Skeletal muscle tissue (tissue), 4 donors: ENCODE results near the gene KRT75. TPM values are rescaled to one million over a fixed set of nuclear protein-coding genes. Genes with fewer than 3 reads are reported as not detected.

ENCODE experiments used
- H3K27ac ChIP-seq: one replicate; pipeline ENCODE4 v1.7.0; 2013; ENCODE audit warnings: mild to moderate bottlenecking, low read depth, low read length, inconsistent platforms
- H3K27me3 ChIP-seq, 3 donors: one replicate each; pipeline ENCODE4 v1.7.0; 2013; ENCODE audit warnings: low read length in 3 of 3; ENCODE audit not compliant: control insufficient read depth in 3 of 3, insufficient read depth in 3 of 3
- H3K36me3 ChIP-seq, 3 donors: one replicate each; pipeline ENCODE4 v1.7.0; 2013; ENCODE audit warnings: low read length in 3 of 3; ENCODE audit not compliant: control insufficient read depth in 3 of 3, insufficient read depth in 3 of 3
- H3K4me1 ChIP-seq, 3 donors: one replicate each; pipeline ENCODE4 v1.7.0; 2013; ENCODE audit warnings: low read length in 3 of 3, mild to moderate bottlenecking in 3 of 3; ENCODE audit not compliant: control insufficient read depth in 3 of 3, insufficient read depth in 3 of 3
- H3K4me3 ChIP-seq, 3 donors: one replicate each; pipeline ENCODE4 v1.7.0; 2013; ENCODE audit warnings: low read length in 3 of 3
- H3K9ac ChIP-seq, 3 donors: one replicate each; pipeline ENCODE4 v1.7.0; 2013; ENCODE audit warnings: low read length in 3 of 3, mild to moderate bottlenecking in 3 of 3, moderate library complexity in 2 of 3, low read depth in 1 of 3
- H3K9me3 ChIP-seq, 3 donors: one replicate each; pipeline ENCODE4 v1.7.0; 2013; ENCODE audit warnings: low read length in 3 of 3; ENCODE audit not compliant: control insufficient read depth in 3 of 3
- total RNA-seq: library from RNA; depleted of rRNA; stranded (reverse); fragments of >200 nt; gene quantifications from one replicate; pipeline ENCODE4 v1.2.3, GENCODE V29; 2014
- donor health status: Osteomylitis.

Gene KRT75
- total RNA-seq, 1 donor from 2014 or later: not detected

DNA sequence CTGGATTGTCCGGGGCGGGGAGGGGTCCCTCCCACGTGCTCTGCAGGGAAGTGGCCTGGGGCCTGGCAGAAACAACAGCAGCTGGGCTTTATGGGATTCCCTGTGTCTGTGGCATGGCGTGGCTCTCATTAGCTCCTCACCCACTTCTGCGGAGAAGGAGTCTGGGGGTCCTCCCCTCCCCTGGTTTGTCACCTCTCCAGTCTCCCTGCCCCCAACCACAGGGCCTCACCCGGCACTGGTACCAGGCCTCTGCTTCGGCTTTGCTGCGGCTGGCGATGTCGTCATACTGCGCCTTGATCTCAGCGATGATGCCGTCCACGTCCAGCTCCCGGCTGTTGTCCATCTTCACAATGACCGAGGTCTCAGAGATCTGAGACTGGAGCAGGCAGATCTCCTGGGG lies 34.4 kb downstream of the KRT75 start:
- Histone ChIP-seq H3K27me3 (peaks cover 0 to 46% (median 27%) of the 10 kb centered on the region in 3 donors), H3K4me1 (no peaks in the 10 kb centered on the region), H3K9me3 (no peaks in the 10 kb centered on the region), H3K36me3 (no peaks in the 10 kb centered on the region), H3K4me3 (no peak overlapping the region), H3K9ac (no peak overlapping the region), H3K27ac (no peak overlapping the region)

DNA sequence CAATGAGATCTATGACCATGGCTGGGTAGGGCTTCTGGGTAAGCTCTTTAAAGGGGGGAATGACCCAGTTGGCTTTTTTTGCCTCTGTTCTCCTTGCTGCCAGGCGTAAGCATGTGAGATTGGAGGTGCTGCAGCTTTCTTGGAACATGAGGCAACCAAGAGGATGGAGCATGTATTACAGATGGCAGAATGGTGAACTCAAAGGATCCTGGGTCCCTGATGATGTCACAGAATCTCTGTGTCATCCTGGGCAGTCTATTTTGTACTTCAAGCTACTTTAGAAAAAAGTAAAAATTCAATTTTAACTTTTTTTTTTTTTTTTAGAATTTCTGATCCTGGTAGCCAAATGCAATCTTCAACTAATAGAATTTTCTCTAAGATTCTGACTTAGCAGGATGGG lies 36.0 kb downstream of the KRT75 start:
- H3K27me3 ChIP-seq: peaks cover 0 to 46% (median 27%) of the 10 kb centered on the region in 3 donors
- no peaks in the 10 kb centered on the region for H3K36me3 ChIP-seq
- H3K9me3 ChIP-seq: no peaks in the 10 kb centered on the region
- H3K4me3 ChIP-seq: no peak overlapping the region
- no peak overlapping the region for H3K27ac ChIP-seq
- no peak overlapping the region for H3K9ac ChIP-seq
- no peaks in the 10 kb centered on the region for H3K4me1 ChIP-seq

DNA sequence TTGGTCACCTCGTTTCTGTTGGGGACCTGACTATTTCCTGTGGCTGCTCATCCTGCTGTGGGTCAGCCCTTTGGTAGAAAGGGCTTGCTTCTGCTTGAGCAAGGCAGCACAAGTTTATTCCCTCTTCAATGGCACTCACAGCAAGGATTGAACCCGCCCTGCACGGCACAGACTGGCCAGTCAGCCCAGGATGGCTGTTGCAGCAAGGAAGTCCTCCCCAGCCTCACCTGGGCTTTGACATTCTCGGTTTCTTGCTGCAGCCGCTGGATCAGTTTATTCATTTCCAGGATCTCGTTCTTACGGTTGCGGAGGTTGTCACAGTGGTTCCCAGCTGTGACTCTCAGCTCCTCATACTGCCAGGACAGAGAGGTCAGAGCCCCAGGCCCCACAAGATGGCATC lies 37.5 kb downstream of the KRT75 start:
- Histone ChIP-seq H3K4me1 (peaks cover 0 to 1% (median 0%) of the 10 kb centered on the region in 3 donors), H3K4me3 (no peak overlapping the region), H3K9me3 (no peaks in the 10 kb centered on the region), H3K27ac (no peak overlapping the region), H3K27me3 (peaks cover 0 to 41% (median 27%) of the 10 kb centered on the region in 3 donors), H3K36me3 (no peaks in the 10 kb centered on the region), H3K9ac (no peak overlapping the region)

DNA sequence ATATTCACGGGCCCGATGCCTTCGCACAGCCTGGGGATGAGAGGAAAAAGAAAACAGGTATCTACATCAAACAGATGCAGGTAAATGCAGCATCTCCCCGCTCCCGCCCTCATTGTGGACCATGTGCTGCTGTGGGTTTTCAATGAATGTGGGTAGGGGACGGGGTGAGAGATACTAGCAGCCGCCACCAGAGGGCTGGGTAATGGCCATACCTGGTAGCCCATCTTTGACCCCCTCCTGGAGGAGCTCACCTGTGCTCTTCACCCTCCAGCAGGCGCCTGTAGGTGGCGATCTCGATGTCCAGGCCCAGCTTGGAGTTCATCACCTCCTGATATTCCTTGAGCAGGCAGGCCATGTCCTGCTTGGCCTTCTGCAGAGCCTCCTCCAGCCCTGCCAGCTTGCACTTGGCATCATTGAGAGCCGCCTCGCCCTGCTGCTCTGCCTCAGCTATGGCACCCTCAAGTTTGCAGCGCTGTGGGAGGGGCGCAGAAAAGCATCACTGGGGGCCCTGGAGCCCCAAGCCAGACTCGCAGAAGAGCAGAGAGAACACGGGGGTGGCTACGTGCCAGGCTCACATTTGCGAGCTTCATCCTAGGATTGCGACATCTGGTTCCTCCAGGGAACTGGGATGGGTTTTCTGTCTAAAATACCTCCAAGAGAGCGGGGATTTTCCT lies 38.3 kb downstream of the KRT75 start:
- H3K4me3 ChIP-seq: no peak overlapping the region
- peaks cover 0 to 39% (median 27%) of the 10 kb centered on the region in 3 donors for H3K27me3 ChIP-seq
- peaks cover 0 to 2% (median 0%) of the 10 kb centered on the region in 3 donors for H3K4me1 ChIP-seq
- H3K27ac ChIP-seq: no peak overlapping the region
- no peaks in the 10 kb centered on the region for H3K9me3 ChIP-seq
- H3K36me3 ChIP-seq: no peaks in the 10 kb centered on the region
- H3K9ac ChIP-seq: no peak overlapping the region

DNA sequence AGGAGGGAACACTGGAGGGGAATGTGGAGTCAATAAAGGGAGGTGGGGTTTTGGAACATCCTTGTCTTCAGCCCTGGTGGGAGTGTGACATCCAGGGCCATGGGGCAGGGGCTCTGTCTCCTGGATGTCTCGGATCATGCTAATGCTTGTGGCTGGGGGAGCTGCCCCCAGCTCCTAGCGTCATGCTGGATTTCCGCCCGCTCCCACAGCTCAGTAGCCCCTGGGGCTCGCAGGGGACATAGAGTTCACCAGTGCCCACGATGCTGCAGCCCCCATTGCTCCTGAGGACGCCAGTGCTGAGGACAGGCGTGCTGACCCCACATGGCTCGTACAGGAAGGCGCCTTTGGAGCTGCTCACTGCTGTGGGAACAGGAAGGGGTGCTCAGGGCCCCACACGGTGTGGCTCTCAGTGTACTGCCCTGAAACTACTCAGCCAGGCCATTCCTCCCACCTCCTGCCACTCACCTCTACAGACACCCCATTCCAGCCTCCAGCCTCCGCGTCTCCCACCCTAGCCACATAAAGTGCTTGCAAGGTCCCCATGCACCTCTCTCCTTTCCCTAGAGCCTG lies 39.2 kb downstream of the KRT75 start:
- Histone ChIP-seq H3K4me1 (peaks cover 0 to 2% (median 0%) of the 10 kb centered on the region in 3 donors), H3K36me3 (no peaks in the 10 kb centered on the region), H3K4me3 (no peak overlapping the region), H3K9ac (no peak overlapping the region), H3K9me3 (no peaks in the 10 kb centered on the region), H3K27ac (no peak overlapping the region), H3K27me3 (peaks cover 0 to 38% (median 24%) of the 10 kb centered on the region in 3 donors)

DNA sequence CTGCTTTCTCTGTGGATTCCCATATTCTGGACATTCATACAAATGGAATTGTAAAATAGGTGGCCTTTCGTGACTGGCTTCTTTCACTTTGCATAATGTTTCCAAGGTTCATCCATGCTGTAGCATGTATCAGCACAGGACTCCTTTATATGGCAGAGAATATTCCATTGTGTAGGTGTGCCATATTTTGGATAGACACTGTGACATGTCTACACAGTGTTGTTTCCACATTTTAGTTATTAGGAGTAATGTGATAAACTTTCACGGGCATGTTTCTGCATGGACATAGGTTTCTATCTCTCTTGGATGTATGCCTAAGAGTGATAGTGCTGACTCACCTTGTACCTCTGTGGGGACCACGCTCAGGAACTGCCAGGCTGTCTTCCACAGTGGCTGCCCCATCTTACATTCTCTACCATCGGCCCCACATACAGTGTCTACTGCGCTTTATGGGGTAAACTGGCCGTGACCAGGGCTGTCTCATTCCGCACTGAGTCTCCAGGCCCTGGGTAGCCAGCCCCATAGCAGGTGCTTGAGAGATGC lies 41.6 kb downstream of the KRT75 start:
- H3K27me3 ChIP-seq: peaks cover 11 to 44% (median 29%) of the 10 kb centered on the region in 3 donors
- H3K9me3 ChIP-seq: no peaks in the 10 kb centered on the region
- H3K36me3 ChIP-seq: no peaks in the 10 kb centered on the region
- no peak overlapping the region for H3K27ac ChIP-seq
- no peak overlapping the region for H3K4me3 ChIP-seq
- peaks cover 0 to 2% (median 0%) of the 10 kb centered on the region in 3 donors for H3K4me1 ChIP-seq
- H3K9ac ChIP-seq: no peak overlapping the region

DNA sequence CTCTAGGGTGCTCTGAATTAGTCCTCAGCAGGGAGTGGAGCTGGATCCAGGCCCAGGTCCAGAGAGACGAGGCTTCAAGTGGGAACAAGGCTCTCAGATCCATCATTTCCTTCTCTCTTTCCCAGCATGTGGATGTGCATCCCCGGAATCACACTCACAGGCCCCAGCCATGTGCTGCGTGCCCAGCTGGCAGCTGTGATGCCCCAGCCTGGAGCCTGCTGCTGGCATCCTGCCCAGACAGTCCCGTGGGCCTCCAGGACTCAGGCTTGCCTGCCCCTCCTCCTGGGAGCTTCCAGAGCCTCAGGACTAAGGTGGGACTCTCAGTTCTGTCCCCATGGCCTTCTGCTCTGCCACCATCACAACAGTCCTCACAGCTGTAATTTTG lies 42.6 kb downstream of the KRT75 start:
- Histone ChIP-seq H3K4me3 (no peak overlapping the region), H3K27ac (no peak overlapping the region), H3K4me1 (peaks cover 0 to 2% (median 0%) of the 10 kb centered on the region in 3 donors), H3K27me3 (peaks cover 11 to 37% (median 26%) of the 10 kb centered on the region in 3 donors), H3K9ac (no peak overlapping the region), H3K9me3 (no peaks in the 10 kb centered on the region), H3K36me3 (no peaks in the 10 kb centered on the region)

DNA sequence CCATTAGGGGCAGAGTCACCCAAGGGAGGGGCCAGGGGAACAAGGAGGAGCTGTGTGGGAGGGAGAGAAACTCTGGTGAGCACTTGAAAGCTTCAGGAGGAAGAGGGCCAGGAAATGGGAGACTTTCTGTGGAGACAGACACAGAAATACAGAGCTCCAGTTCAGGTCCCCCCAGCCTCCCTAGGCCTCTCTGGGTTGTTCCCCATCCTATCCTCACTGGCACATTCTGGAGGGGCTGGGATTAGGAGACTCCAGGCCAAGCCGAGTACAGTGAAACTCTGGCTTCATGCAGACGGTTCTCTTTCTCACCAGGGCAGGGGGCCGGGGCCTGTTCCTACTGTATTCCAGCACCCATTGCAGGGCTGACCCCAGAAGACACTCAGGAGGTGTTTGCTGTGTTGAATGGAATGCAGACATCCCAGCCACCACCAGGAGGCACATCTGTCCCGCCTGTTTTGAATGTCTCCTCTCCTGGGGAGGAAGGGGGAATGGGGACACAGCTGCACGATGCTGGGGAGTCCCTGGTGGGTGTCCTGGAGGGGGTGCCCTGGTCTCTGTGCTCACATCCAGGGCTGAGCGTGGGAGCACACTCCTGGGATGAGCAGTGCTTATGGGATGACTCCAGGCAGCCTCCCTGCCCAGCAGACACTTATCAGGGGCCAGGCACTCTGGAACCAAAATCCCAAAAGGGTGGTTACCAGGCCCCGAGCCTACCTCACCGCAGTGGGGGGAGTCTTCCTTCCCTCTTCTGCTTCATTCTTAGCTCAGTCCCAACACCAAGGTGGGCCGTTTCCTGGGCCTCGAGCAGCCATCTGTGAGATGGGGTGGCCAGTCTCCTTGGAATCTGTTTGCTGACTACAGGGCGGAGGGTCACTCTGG lies 43.2 kb downstream of the KRT75 start:
- H3K9me3 ChIP-seq: no peaks in the 10 kb centered on the region
- no peaks in the 10 kb centered on the region for H3K36me3 ChIP-seq
- H3K9ac ChIP-seq: no peak overlapping the region
- peaks cover 0 to 2% (median 0%) of the 10 kb centered on the region in 3 donors for H3K4me1 ChIP-seq
- H3K4me3 ChIP-seq: no peak overlapping the region
- peaks cover 11 to 35% (median 20%) of the 10 kb centered on the region in 3 donors for H3K27me3 ChIP-seq
- no peak overlapping the region for H3K27ac ChIP-seq

DNA sequence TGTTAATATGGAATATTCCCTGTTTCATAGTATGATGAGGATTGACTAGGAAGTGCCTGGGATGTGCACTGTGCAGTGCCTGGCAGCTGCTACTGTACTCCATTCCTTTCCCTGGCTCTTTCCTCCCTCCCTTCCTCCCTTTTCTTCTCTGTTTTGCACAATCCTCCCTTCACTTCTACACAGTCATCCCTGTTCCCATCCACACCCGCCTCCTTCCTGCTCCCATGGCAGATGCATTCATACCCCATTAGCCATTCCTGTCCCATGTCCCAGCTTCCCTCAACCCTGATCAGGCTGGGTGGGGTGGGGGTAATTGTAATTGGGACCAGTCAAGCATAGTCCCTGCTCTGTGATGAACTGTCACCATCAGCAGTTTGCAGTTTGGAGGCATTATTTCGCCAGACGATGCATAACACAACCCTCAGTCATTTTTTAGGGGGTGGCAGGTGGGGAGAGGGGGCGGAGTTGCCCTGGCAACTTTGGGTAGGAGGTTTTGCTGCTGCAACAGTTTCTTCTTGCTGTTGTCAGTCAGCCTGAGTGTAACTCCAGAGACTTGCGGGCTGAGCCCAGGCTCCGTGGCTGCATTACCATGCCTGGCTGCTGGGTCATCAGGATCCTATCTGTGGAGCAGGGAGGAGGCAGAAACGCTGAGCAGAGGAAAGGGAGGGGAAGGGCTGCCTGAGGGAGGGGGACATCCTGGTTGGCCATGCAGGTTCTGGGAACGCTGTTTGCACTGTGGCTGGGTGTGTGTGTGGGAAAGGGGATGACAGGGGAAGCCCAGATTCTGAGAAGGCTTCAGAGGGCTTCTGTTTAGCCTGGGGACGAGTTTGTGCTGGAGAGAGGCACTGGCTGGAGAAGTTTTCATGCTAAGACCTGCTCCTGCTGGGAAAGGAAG lies 44.6 kb downstream of the KRT75 start:
- Histone ChIP-seq H3K4me1 (peaks cover 0 to 2% (median 0%) of the 10 kb centered on the region in 3 donors), H3K4me3 (no peak overlapping the region), H3K36me3 (no peaks in the 10 kb centered on the region), H3K9me3 (no peaks in the 10 kb centered on the region), H3K9ac (no peak overlapping the region), H3K27me3 (peaks cover 11 to 25% (median 21%) of the 10 kb centered on the region in 3 donors), H3K27ac (no peak overlapping the region)
